SK-N-MC (cell line): ENCODE results near the gene PPP2R3A.

Source experiments
- EZH2 ChIP-seq: fragments of 200-600 bp; sonication (generic); IDR thresholded peaks from one replicate; pipeline ENCODE4 v1.6.1; 2017; ENCODE audit warnings: antibody characterized with exemption
- POLR2AphosphoS5 ChIP-seq: IDR thresholded peaks from 2 replicates; pipeline ENCODE4 v1.6.1; 2012; ENCODE audit warnings: mild to moderate bottlenecking, low read depth, low read length, borderline replicate concordance

DNA sequence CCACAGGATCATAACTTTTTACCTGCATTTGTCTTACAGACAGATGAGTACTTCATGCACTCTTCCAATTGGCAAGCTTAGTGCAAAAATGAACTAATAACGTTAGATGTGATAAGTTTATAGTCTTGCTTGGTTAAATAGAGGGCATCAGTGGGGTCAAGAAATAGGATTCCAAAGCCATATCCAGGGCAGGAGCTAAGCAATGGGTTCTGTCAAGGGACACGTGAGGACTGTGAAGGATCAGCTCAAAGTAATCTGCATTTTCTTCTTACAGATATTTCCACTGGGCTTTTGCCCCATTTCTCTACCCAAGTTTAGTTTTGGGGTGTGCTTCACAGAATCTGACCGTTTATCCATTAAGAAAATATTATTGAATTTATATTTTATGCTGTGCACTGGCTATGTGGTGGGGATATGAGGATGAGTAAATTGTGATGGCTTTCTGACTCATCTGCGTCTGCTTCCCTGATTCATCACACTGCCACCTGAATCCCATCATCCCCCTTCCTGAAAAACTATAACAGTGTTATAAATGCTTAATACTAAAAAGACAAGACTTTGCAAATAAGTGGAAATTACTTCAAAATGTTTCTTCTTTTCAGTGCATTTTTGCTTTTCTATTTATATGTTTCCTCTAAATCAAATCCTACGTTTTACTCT lies 17.5 kb downstream of the PPP2R3A start:
- no peak for TF ChIP-seq POLR2AphosphoS5
- no peak for TF ChIP-seq EZH2
